ENCODE measurements around the gene ABHD5.

ABHD5 gene

DNA sequence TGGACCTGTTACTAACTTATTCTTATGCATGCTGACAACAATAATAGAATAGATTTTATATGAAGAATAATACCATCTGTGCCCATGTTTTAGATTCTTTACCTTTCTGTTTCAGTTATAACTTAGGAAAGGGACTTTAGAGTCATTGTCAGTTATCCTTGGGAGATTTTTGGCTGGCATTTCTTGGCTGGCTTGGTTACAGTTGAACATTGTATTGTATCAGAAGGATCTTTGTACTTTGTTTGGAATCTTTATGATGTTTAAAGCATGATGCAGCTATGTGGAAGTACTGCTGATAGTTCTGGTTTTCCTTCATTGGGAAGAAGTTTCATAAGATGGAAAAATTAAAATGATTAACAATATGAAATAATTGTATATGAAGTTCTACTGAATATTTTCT lies 19.9 kb downstream of the ABHD5 start:
- no peak overlapping the region for H3K27ac Mint-ChIP-seq
- ATAC-seq (replicated peaks) (no peak), DNase-seq (no peak)
- no peaks in the 10 kb centered on the region for H3K27me3 Mint-ChIP-seq
- no peak overlapping the region for H3K4me3 Mint-ChIP-seq
- H3K9me3 Mint-ChIP-seq: no peaks in the 10 kb centered on the region
- no peaks in the 10 kb centered on the region for H3K4me1 Mint-ChIP-seq
- peaks cover 30% of the 10 kb centered on the region in 2 donors for H3K36me3 Mint-ChIP-seq

DNA sequence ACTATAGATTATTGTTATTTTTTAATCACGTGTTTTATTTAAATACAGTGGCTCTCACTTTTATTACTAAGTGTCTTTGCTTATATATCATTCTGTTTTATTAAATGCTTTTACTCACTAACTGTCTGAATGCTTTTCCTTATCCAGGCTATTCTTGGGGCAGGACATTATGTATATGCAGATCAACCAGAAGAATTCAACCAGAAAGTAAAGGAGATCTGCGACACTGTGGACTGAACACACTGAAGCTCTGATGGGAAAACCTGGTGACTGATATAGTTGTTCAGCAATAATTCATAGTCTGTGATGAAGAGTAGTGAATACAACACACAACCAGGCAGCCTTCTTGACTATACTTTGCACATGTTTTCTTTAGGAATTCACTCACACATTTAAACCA lies 27.6 kb downstream of the ABHD5 start:
- ATAC-seq (replicated peaks) (no peak), DNase-seq (no peak)
- H3K27me3 Mint-ChIP-seq: no peaks in the 10 kb centered on the region
- H3K27ac Mint-ChIP-seq: no peak overlapping the region
- H3K4me3 Mint-ChIP-seq: no peak overlapping the region
- no peaks in the 10 kb centered on the region for H3K4me1 Mint-ChIP-seq
- peaks cover 15 to 33% of the 10 kb centered on the region in 2 donors for H3K36me3 Mint-ChIP-seq
- H3K9me3 Mint-ChIP-seq: no peaks in the 10 kb centered on the region

DNA sequence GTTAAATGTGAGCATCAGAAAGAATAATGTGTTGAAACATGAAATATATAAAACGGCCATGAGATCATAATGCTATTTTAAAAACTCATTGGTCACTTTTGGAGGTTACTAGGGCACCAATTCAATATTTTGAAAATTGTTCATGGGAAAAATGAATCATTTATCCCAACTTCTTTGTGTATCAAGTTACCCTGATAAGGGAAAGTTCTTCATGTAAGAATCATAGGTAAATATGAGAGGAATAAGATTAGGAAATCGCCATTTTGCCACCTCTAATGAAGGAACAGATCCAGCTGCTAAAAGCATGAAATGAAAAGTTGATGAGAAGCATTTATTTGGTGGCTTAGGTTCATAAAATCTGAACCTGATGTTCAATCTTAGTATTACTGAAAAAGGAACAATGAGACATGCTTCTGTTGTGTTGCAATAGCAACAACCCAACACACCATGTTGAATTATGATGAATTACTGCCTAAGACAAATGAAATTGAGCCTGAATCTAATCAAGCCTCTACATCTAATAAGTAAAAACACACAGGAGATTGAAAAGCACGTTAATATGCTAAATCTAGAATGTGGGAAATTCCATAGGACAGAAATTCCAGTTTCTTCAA lies 32.5 kb downstream of the ABHD5 start:
- Mint-ChIP-seq H3K27me3 (no peaks in the 10 kb centered on the region), H3K27ac (no peak overlapping the region)
- DNase-seq: no peak

DNA sequence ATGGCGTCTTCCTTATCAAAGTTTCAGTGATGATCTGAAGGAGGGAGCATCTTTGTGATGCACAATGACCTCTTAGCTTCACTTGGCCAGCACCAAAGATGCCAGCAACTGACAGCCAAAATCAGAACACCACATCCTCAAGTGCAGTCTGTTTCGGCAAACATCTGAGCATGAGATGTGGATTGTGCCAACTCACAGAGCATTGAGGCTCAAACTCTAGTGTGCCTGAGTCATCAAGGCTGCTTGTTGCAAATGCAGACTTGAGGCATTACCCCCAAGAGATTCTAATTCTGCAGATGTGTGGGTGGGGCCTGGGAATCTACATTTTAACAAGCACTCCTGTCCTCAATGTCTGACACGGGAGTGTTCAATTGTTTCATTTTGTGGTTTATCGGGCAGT lies 35.8 kb downstream of the ABHD5 start:
- H3K4me1 Mint-ChIP-seq: no peaks in the 10 kb centered on the region
- peaks cover 7 to 24% of the 10 kb centered on the region in 2 donors for H3K36me3 Mint-ChIP-seq
- no peaks in the 10 kb centered on the region for H3K27me3 Mint-ChIP-seq
- no peak for DNase-seq
- no peak overlapping the region for H3K27ac Mint-ChIP-seq
- no peaks in the 10 kb centered on the region for H3K9me3 Mint-ChIP-seq
- no peak overlapping the region for H3K4me3 Mint-ChIP-seq
- ATAC-seq (replicated peaks): no peak

More for the DNA sequence above, 32.5 kb downstream of the ABHD5 start:
- Mint-ChIP-seq H3K36me3 (peaks cover 11 to 26% of the 10 kb centered on the region in 2 donors), H3K9me3 (no peaks in the 10 kb centered on the region), H3K4me3 (no peak overlapping the region), H3K4me1 (no peaks in the 10 kb centered on the region)
- ATAC-seq (replicated peaks): no peak

DNA sequence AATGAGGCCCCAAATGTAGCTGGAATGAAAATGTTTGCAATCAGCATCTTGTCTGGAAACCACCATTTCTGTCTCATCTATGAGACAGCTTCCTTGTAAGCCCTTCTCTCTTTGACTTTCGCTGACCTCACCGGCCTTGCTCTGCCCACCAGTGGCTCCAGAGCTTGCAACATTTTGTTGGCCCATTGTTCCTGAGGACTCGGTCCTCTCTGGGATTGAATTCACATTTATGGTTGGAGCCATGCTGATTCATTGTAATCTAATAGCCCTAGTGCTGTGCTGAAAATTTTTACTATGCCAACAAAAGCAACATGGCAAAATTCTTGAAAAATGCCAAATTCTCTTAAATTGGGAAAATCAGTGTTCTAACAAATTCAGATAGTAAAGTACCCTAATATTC lies 37.2 kb downstream of the ABHD5 start:
- Mint-ChIP-seq H3K36me3 (peaks cover 5 to 26% of the 10 kb centered on the region in 2 donors), H3K9me3 (no peaks in the 10 kb centered on the region), H3K4me1 (no peaks in the 10 kb centered on the region), H3K27ac (no peak overlapping the region), H3K27me3 (no peaks in the 10 kb centered on the region), H3K4me3 (no peak overlapping the region)
- no peak for ATAC-seq (replicated peaks)
- DNase-seq: no peak

DNA sequence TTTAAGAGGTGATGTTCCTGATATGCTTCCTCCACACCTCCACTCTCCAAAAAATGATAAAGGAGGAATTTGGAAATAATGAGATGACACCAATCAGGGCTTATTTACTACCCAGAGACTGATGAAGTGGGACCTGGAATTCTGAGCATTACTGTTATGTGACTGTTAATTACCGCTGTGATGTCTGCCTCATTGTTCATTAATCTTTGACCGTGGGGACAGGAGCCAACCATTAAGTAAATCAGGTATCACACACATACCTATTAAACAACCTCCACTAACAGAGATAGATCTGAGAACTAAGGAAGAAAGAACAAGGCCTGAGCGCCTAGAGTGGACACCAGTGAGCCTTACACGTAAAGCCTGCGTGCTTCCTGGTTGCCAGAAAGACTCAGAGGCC lies 37.7 kb downstream of the ABHD5 start:
- Mint-ChIP-seq H3K9me3 (no peaks in the 10 kb centered on the region), H3K4me3 (no peak overlapping the region), H3K27ac (no peak overlapping the region), H3K36me3 (peaks cover 5 to 24% of the 10 kb centered on the region in 2 donors), H3K27me3 (no peaks in the 10 kb centered on the region), H3K4me1 (no peaks in the 10 kb centered on the region)
- ATAC-seq (replicated peaks): no peak
- DNase-seq: no peak

DNA sequence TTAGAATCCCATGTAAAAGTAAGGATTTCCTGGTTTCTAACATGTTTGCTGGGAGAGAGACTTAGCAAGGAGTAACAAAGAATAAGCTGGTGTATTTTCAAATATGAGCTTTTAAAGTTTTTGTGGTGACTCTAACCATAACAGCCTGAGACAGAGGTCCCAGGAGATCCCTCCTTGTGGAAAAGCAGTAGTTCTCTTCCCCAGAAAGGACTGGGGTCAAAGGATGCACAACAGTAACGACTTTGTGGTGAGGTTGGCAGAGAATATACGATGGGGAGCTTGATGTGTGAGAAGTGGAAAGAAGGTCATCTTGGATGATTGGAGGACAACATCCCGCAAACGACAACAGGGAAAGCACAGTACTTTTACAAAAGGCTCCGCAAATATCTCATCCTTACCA lies 38.2 kb downstream of the ABHD5 start:
- H3K27ac Mint-ChIP-seq: no peak overlapping the region
- DNase-seq (no peak), ATAC-seq (replicated peaks) (no peak)
- no peaks in the 10 kb centered on the region for H3K4me1 Mint-ChIP-seq
- H3K27me3 Mint-ChIP-seq: no peaks in the 10 kb centered on the region
- H3K36me3 Mint-ChIP-seq: peaks cover 7 to 20% of the 10 kb centered on the region in 2 donors
- no peak overlapping the region for H3K4me3 Mint-ChIP-seq
- H3K9me3 Mint-ChIP-seq: no peaks in the 10 kb centered on the region

DNA sequence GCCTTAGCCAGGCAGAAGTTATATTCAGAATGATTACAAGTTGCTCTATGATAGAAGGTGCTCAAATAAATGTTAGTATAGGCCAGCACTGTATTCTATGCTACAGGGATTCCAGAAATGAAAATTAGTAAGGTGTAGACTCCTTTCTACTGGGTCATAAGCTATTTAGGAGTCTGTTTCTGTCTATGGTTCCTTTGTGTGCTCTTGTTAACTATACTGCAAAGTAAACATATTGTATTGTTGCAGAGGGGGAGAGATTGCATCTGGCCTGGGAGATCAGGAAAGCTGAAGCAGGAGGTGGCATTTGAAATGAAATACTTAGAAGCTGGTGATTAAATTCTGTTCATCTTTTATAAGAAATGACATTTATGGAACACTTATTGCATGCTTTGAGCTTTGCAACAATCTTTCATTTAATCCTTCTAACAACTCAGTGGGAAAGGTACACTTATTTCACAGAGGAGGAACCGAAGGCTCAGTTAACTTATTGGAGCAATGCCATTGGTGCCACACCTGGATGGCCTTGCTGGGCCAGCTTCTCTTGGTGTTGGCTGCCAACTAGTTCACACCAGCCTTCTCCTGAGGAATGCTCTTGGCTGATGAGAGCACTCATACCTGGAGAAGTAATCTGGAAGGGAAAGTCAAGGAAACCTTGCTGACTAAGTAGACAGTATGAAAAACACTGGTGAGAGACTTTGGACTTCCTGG lies 39.1 kb downstream of the ABHD5 start:
- Mint-ChIP-seq H3K9me3 (no peaks in the 10 kb centered on the region), H3K36me3 (peaks cover 10 to 21% of the 10 kb centered on the region in 2 donors), H3K4me3 (no peak overlapping the region), H3K27ac (no peak overlapping the region), H3K27me3 (no peaks in the 10 kb centered on the region), H3K4me1 (no peaks in the 10 kb centered on the region)
- ATAC-seq (replicated peaks): no peak
- DNase-seq: no peak

DNA sequence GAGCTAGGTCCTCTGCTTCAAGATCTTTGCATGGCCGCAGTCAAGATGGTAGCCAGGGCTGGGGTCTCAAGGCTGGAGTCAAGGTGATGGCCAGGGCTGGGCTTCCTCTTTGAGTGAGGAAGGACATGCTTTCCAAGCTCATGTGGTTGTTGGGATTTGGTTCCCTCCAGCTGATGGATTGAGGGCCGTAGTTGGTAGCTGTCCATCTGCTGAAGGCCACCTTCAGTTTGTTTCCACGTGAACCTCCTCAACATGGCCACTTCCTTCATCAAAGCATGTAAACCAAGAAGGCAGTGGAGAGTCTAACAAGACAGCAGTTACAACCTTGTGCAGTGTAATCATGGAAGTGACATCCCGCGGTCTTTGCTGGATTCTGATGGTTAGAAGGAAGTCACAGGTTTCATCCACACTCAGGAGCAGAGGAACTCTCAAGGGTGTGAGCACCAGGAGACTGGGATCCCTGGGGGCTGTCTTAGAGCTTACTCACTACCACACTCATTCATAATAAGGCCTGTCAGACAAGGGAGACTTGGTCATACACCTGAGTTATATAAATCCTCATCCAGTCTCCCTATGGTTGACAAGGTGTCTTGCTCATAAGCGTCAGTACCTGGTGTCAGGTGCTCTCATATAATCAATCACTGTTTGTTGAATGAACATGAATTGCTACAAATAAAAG lies 42.1 kb downstream of the ABHD5 start:
- ATAC-seq (replicated peaks): no peak
- Mint-ChIP-seq H3K9me3 (no peaks in the 10 kb centered on the region), H3K27me3 (no peaks in the 10 kb centered on the region), H3K4me1 (no peaks in the 10 kb centered on the region), H3K27ac (no peak overlapping the region), H3K36me3 (peaks cover 6 to 22% of the 10 kb centered on the region in 2 donors), H3K4me3 (no peak overlapping the region)
- DNase-seq: no peak

DNA sequence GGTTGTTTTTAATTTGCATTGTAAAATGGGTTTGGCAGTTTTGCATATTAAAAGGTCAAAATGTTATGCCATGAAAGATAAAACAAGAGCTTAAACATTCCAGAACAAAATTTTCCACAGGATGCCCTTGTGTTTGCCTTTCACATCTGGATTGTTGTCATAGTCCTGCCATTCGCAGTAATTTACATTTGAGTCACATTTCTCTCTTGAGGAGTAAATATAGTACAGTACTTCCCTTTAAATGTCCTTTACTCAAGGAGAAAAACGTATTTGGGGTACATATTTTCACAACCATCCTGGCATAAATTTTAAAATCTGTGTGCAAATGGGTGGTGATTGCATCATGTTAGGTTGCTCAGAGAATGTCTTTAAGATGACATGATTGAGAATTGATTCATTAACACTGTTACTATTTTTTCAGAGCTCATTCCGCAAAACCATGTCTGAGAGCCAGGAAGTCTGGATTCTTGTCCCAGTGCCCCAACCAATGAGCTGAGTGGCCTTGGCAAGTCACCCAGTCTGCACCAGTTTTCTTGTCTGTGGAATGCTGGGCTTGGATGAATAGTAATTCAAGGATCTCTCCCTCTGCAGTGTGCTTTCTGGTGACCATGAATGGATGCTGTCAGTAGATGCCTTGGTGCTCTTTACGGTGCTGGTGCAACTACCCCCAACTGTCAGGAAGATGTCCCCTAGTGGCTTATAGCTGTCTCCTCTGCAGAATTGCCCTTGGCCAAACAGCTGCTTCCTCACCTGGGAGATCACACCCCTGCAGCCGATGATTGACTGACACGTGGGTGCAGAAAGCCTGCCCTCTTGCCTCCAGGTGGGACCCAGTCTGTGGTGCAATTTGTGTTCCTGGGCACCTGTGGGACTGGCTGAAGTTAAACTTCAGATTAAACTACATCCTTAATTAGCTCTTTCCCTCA lies 43.0 kb downstream of the ABHD5 start:
- H3K4me1 Mint-ChIP-seq: no peaks in the 10 kb centered on the region
- DNase-seq: no peak
- no peak for ATAC-seq (replicated peaks)
- H3K4me3 Mint-ChIP-seq: no peak overlapping the region
- no peaks in the 10 kb centered on the region for H3K9me3 Mint-ChIP-seq
- H3K27me3 Mint-ChIP-seq: no peaks in the 10 kb centered on the region
- H3K36me3 Mint-ChIP-seq: peaks cover 5 to 19% of the 10 kb centered on the region in 2 donors
- H3K27ac Mint-ChIP-seq: no peak overlapping the region

DNA sequence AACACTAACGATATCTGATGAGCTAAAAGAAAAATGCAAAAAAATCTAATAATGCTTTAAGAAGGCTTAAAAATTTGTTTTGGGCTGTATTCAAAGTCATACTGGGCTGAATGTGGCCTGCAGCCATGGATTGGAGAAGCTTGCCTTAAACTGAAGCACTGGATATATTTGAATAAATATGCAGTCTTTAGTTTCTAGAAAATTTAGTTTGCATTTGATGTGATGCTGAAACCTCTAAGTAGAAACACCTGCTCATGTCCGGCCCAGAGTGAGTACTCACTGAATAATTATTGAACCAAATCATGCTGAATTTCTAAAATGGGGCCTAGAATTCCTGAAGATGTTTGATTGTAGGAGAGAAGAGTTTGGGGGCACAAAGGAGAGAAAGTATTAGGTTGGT lies 43.9 kb downstream of the ABHD5 start:
- DNase-seq (no peak), ATAC-seq (replicated peaks) (no peak)
- Mint-ChIP-seq H3K4me3 (no peak overlapping the region), H3K36me3 (peaks cover 5 to 14% of the 10 kb centered on the region in 2 donors), H3K27me3 (no peaks in the 10 kb centered on the region), H3K27ac (no peak overlapping the region), H3K4me1 (no peaks in the 10 kb centered on the region), H3K9me3 (no peaks in the 10 kb centered on the region)

DNA sequence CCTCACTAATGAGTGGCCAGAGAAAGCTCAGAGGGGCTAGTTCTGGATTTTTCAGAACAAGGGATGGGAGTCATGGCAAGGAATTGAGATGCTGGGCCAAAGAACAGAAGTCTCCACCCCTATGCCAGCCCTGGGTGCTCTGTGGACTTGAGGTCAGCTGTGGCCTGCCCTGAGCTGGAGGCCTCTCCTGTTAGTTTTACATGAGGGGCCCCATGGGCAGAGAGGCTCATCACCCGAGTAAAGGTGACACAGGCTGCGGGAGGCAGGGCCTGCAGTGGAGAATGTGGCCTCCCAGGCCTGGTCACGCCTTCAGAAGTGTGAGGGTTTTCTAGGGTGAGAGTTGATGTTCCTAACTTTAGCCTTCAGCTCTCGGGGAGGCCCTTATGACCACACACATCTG lies 44.9 kb downstream of the ABHD5 start:
- Mint-ChIP-seq H3K9me3 (no peaks in the 10 kb centered on the region), H3K27me3 (no peaks in the 10 kb centered on the region)
- no peak for ATAC-seq (replicated peaks)

DNA sequence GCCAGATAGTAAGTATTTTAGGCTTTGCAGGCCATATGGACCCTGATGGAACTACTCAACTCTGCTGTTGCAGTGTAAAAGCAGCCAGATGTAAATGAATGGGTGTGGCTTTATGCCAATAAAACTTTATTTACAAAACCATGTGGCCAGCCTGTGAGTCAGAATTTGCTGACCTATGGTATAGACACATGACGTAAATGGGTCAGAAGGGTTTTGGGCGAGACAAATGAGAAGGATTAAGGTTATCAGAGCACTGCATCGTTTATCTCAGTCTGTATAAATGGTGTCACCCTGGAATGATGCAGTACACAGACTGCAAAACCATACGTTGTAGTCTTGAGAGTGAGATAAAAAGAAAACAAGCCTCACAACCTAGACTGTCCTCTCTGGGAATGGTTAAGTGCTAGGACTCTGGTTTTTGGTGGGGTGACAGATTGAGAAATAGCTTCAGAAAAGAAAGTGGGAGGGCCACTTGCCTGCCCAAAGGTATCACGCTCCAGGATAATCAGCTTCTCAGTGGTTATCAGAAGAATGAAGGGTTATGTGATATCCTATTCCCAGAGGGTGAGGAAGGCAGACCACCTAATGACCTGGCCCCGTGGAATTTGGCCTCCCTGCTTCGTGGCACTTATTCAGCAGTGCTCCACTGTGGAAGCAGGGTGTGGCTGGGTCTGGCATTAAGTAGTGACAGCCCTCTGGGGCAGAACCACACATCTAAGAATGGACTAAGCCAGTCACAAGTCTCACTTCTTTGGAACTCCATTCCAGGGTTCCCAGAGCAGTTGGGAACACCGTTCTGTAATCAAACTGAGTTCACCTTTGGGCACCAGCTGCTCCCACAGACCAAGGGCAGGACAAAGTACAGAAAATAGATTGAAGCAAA lies 46.1 kb downstream of the ABHD5 start:
- no peak for DNase-seq
- no peak for ATAC-seq (replicated peaks)
- Mint-ChIP-seq H3K4me1 (no peaks in the 10 kb centered on the region), H3K27ac (no peak overlapping the region), H3K9me3 (no peaks in the 10 kb centered on the region), H3K27me3 (peaks cover 0 to 7% of the 10 kb centered on the region in 2 donors), H3K4me3 (no peak overlapping the region), H3K36me3 (peaks cover 5 to 13% of the 10 kb centered on the region in 2 donors)

More for the DNA sequence above, 44.9 kb downstream of the ABHD5 start:
- DNase-seq: no peak
- peaks cover 5 to 13% of the 10 kb centered on the region in 2 donors for H3K36me3 Mint-ChIP-seq
- no peak overlapping the region for H3K27ac Mint-ChIP-seq
- H3K4me1 Mint-ChIP-seq: no peaks in the 10 kb centered on the region
- no peak overlapping the region for H3K4me3 Mint-ChIP-seq
